NCI-H2196 (cell line): Measurements from ENCODE around the gene STK40.

Experiments used
- DNase-seq: peaks from one replicate; lab custom pipeline; 2025; ENCODE audit not compliant: unreplicated experiment; lab: John Stamatoyannopoulos, UW

The STK40 gene

DNA sequence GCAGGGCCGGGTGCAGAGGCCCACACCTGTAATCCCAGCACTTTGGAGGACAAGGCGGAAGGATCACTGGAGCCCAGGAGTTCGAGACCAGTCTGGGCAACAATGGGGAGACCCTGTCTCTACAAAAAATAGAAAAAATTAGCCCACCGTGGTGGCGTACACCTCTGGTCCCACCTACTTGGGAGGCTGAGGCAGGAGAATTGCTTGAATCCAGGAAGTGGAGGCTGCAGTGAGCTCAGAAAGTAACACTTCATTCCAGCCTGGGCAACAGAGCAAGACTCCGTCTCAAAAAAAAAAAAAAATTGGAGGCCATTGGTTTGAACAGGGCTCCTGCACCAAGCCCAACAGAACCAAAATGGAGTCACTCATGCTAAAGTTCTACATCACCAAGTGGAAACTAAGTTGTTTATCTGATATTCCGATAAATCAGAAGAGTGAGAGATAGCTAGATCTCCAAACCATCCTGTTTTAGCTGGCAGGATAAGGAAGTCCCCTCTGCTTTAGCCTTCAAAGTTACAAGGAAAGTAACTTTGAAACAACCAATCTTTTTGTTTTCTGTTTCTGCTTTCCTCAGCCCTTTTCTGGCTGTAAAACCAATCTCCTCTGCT, 12.8 kb upstream of the STK40 start:
- no peak for DNase-seq

DNA sequence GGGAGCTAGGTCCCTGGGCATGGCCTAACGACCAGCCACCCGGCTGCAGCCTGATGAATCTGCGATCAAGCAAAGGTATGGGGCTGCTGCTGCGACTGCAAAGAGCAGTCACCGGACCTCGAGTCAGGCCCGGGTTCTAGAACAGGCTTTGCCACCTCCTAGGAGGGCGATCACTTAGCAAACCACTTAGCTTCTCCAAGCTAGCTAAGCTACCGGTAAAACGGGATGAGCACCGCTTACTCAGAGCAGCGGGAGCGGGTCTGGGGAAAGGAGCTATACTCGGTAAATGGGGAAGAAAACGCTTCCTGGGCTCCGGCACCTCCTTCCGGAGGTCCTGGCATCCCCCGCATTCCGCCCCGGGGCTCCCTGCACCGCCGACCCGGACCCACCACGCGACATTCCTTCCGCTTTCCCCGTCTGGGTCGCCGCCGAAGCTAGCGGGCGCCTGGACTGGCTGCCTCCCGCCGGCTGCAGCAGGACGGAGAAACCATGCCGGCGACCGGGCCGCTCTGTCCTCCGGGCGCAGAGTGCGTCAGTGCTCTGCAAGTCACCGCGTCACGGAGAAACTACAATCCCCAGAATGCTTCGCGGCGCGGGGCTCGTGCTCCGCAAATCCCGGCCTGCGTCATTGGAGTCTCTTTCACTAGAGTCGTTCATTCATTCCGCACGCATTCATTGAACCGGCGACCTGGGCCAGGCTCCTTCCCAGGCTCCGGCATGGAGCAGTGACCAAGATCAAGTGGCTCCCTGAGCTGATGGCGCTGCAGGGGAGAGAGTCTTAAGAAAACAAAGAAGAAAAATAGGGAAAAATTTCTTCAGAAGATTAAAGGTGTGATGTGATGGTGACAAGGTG, 11.9 kb upstream of the STK40 start, which contains the start of gene LSM10:
Gene LSM10 (minus strand): TSS at position 531 of the 853 bp plus-strand sequence. CDS start 3,779 bp downstream, outside the sequence.
- peak; percentile 95 for DNase-seq

DNA sequence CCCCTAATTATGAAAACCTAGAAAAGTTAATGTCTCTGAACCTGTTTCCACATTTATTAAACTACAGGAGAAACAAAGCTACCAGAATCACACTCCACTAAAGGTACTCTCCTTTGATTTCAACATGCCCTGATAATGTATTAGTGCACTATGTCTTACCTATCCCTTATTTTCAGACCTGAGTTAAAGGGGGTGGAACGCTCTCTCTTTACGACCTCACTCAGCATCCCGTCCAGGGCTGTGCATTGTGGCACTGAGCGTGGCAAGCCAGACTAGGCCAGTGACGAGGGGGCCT, 11.3 kb upstream of the STK40 start:
- DNase-seq, result no peak

DNA sequence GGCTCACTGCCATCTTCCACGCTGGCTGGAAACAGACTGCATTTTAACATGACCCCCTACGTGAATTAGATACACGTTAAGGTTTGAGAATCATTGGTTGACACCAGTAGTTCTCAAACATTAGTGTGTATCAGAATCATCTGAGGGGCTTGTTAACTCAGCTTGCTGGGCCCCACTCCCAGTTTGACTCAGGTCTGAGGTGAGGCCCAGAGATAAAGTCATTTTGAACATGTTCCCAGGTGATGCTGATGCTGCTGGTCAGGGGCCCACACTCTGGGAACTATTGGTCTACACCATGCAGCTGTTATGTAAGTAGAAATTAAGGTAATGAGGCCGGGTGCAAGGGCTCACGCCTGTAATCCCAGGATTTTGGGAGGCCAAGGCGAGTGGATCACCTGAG, 10.6 kb upstream of the STK40 start:
- no peak for DNase-seq

DNA sequence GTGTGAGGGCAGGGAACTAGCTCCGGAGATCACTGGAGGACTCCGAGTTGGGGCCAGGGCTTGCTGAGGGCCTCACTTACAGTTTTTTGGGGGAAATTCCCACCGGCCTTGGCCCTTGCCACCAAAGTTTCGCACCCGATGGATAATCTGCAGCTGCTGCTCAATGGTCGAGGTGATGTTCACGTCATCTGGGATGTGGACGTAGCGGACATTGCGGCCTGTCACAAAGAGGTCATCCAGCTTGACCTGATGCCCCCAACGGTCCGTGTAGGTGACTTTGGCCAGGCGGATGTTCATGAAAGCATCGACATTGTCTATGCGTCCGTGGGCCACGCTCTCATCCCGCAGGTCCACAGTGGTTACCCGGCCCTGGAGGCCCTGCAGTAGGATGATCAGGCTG, 8.0 kb upstream of the STK40 start:
- DNase-seq, result no peak

DNA sequence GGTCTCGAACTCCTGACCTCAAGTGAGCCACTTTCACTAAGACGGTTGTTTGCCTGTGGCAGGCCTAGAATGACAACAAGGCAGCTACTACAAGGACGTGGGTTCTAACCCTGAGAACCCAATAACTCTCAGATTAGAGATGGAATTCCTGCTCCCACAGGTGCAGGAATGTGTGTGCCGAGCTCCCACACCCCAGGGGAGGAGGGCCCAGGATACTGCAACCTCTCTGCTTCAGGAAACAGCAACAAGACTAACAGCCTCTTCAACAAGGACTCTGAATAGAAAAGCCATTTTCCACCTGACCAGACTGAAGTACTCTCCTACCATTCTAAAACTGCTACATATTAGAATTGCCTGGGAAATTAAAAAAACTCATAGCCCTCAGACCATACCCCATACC, 7.1 kb upstream of the STK40 start:
- no peak for DNase-seq

DNA sequence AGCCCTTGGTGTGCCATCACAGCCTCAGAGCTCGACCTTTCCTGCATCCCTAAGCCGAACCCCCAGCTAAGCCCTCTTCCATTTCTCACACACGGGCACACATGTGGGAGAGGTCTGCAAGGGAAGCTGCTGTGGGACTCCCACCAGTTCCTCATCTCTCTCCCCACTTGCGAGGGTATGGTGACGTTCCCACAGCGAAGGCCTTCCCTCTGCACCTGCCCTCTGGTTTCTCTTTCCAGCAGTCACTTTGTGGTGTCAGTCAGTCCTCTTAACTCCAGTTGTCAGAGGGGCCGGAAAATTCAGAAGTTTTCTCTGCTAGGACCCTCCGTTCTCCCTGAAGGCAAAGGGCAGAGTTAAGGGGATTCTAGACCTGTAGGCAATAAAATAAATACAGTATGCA, 5.5 kb upstream of the STK40 start:
- no peak for DNase-seq

DNA sequence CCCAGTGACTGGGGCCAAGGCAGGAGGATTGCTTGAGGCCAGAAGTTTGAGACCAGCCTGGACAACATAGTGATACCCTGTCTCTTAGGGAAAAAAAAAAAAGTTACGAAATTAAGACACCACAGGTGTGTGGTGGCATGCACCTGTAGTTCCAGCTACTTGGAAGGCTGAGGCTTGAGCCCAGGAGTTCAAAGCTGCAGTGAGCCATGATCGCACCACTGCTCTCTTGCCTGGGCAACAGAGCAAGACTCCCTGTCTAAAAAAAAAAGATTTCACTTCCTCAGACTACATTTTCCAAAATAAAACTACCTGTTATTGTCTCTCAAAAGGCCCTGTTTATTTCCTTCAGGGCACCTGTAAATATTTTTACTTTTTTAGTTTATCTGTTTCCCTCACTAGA, 4.7 kb upstream of the STK40 start:
- no peak for DNase-seq

DNA sequence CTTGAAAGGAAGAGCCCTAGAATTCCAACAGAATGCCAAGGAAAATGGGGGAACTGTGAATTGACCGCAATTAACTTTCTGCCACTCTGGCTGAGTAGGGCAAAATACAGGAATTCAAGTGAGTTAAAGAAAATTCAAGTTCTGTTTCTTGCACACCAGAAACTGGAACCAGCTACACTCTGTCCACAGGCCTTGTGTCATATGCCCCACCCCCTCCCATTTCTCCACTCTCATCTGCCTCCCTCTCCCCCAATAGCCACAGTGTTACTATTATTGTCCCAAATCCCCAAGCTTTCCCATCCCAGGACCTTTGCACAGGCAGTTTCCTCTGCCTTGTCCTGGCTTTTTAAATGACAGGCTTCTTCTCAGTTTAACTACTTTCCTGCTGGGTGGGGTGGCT, 4.3 kb upstream of the STK40 start:
- no peak for DNase-seq

DNA sequence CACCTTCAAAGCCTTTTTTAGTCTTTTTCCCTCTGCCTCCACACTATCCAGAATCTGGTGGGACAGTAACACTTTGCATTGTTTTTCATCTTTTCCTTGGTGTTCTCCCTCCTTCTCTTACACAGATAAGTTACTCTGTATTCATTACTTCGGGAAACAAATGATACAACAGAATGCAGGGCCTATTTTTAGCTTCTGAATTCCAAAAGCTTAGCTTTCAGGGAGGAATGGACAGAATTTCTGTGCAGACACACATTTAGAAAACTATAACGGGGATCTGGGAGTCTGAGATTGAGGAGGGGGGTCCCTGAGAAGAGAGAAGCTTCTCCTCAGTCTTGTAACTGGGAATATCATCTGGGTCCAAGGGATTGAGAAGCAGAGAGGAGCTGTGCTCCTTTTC, 3.5 kb upstream of the STK40 start:
- no peak for DNase-seq

DNA sequence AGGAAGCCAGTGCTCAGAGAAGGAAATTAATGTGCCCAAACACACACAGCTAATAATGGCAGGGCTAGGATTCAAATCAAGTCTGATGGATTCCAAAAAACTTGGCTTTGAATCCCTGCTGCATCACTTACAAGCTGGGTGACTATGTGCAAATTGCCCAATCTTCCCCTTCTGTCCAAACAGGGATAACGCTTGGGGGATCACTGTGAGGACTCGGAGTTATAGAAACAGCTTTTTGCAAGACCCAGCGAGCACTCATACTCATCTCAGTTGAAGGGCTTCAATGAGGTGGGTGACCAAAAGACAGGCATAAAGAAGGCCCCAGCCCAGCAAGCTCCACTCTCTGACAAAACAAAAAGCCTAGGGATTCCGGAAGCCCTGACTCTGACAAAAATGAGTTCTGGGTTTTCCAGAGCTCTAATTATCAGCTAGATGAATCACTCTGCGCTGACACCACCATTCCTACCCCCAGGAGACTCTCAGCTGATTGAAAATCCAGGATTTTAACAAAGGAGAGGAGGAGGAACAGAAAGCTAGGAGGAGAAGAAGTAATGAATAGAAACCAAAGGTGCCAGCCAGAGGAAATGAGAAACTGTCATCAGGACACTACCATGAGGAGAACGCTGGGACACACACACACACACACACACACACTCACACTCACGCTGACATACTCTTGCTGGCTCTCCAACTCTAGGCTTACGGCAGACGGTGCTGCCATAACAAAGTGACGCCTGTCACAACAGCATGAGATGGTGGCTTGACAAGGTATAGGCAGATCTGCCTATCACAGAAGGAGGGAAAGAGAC, 1.6 kb upstream of the STK40 start:
- DNase-seq, result no peak

DNA sequence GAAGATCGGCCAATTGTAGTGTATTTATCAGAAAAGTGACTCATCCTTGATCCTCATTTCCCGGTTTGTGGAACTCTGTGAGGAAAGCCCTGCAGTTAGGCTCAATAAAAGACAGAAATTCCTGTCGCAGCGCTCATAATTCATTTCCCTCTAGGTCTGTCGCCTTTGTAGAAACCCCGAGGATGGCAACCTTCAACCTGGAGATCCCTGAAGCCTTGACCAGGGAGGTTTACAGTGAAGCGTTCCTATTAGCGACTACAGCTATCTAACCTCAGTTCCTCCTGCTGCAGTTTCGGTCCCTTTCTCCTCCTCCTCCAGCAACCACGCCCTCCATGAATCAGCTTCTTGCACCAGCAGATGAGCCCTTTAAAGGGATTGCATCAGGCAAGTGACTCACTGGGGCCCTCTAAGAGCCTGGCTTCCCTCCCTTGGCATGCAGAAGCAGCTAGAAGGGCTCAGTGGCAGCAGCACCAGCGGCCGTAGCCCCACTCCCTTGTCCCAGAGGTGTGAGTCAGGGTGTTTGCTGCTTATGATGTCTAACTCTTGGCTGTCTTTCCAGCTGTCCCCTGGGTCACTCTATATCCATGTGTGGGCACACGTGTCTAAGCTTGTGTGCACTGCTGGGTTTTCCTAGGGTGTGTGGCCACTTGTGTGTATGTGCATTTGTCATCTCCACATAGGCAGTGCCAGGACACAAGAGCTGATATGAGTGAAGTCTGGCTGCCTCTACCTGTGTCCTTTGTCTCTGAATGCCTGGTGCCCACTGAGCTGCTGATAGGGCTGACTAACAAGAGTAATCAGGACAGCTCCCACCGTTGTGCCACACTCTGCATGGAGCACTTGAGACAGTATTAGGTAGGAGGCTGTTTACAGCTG, 779 bp upstream of the STK40 start:
- DNase-seq, result peak; percentile 91

DNA sequence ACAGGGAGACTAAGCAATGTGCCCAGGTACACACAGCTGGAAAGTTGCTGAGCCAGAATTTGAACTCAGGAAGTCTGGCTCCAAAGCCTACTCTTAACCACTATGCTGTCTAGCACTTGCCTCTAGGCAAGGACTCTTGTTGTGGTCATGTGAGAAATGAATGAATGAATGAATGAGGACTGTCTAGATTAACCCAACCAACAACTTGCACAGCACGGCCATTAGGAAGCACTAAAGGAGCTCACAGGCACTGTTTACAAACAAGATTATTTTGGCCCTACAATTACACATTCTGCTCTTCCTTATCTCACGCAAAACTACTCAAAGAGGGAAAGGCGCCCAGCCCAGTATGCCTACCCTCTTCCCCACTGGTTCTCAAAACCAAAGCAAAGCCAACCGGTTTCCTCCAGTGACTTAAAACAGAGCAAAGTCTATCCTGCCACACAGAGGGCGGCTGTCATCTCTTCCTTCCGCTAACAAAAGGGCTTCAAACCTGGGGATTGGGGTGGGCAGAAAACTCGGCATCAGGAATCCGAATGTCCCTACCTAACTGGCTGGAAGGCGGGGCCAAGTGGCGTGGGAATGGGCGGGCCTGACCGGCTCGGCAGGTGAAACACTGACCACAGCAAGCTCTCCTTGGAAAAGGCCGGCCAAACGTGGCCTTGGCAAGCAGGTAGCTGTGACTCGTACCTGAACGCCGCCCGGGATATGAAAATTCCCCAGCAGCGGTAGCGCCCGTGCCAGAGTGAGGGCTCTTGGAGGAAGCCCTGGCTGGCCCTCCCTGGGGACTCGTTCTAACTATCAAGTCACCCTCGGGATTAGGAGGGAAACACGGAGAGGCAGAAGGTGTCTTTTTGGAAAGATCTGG, 948 bp downstream of the STK40 start:
- DNase-seq, result peak; percentile 75

DNA sequence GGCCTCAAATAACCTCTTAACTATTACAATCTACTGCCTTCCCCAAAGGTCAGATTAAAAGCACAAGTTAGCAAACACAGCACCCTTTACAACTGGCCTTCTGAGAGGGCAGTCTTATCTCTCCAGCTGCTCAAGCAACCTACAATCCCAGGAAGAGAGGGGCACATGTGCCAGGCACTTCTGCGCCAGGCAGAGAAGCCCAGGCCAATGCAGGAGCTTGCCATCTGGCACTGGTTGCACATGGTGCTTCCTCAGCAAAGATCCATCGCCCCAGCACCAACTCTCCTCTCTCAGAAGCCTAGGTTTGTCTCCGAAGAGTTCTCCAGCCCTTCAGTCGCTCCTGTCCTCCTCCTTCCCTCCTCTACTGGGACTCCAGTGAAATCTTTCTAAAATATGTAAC, 2.5 kb downstream of the STK40 start:
- DNase-seq, result no peak

DNA sequence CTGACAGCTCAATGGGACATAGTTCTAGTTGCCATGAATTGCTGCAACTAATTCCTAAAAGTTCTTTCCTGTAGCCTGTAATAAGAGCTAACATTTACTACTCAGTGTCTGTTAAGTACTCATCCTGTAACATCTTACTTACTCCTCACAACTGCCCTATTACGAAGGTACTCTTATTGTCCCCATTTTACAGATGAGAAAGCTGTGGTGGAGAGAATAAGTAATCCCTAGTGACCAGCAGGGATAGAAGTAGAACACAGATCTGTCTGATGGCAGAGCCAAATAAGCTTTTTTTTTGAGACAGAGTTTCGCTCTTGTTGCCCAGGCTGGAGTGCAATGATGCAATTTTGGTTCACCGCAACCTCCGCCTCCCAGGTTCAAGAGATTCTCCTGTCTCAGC, 3.1 kb downstream of the STK40 start:
- no peak for DNase-seq

DNA sequence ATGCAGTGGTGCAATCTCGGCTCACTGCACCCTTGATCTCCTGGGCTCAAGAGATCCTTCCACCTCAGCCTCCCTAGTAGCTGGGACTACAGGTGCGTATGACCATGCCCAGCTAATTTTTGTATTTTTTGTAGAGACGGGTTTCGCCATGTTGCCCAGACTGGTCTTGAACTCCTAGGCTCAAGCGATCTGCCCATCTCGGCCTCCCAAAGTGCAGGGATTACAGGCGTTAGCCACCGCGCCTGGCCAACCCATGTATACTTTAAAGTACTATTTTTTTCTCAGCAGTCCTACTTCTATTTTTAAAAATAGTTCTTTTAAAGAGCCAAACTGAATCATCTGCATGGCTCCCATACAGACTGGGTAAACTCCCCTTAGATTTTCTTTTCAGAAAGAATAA, 3.5 kb downstream of the STK40 start:
- no peak for DNase-seq

DNA sequence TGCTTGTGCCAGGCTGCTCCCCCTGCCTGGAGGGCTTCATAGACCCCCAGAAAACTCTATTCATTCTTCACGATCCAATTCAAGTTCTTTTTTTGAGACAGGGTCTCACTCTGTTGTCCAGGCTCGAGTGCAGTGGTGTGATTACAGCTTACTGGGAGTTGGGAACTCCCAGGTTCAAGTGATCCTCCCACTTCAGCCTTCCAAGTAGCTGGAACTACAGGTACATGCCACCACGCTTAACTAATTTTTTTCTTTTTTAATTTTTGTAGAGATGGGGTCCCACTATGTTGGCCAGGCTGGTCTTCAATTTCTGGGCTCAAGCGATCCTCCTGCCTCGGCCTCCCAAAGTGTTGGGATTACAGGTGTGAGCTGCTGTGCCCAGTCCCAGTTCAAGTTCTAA, 4.3 kb downstream of the STK40 start:
- DNase-seq, result no peak

DNA sequence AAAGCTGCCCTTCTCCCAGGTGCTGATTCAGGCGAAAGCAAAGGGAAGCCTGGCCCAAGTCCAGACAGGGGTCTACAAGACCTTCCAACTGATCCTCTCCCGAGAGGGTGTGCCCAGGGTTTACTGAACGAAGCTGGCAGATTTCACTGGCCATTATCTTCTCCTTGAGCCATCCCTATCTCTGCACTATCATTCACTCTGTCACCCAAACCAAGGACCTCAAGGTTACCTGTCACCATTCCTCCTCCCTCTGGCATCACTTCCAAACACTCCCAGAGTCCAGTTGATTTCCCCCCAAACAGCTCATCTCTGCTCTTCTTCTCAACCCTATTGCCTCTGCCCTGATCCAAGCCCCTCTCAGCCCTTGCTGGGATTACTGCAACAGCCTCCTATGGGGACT, 4.9 kb downstream of the STK40 start:
- no peak for DNase-seq

DNA sequence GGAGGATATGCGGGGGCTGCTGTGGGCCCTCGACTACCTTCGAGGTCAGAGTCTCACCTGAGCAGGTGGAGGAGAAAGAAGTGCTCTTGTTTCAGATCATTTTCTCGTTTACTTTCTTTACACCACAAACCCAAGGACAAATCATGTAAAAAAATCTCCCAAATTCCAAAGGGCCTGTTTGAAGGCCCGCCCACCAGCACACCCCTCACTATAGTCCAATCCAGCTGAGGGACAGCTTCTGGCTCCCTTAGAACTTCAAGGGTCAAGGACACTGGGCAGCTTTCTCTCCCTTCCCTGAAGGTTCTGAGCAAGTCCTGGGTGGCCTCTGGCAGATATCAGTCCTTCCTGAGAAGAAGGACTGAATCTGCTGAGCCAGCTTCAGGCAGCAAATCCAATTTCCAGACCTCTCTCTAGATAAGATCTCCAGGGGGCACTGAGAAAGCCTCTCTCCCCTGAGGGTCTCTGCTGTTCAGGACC, 5.5 kb downstream of the STK40 start:
- no peak for DNase-seq
